ENCODE results near the gene BCL6B.

DNA sequence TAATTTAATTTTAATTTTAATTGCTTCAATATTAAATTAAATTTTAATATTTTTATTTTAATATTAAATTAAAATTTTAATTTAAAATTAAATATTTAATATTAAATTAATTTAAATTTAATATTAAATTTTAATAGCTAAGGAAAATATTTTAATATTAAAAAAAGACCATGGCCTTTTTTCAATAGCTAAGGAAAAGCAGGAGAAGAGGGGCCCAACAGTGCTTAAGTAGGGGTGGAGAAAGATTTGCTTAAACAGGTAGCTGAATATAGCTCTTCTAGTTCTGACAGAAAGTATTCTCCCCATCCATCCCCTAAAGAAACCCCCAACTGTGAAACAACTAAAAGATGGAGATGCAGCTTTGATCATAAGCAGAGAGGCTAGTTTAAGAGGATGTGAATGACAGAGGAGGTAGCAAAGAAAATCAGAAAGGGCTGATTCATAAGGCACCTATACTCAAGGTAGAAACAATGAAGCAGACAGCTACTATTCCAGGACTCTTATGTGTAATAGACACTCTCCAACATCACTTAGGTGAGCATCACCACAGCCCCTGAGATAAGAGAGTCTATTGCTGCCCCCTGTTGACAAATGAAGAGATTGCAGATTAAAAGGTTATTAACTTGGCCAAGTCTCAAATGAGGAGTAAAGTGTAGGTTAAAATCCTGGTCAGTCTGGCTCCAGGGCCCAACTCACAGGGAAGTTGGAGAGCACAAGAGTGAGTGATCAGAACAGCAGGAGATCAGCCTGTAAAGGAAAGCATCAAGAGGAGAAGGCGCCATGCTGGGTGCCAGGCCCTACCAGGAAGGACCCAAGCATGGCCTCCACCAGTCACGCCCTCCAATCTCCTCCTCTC, 18.2 kb upstream of the BCL6B start:
- TF ChIP-seq, protein P1, sequence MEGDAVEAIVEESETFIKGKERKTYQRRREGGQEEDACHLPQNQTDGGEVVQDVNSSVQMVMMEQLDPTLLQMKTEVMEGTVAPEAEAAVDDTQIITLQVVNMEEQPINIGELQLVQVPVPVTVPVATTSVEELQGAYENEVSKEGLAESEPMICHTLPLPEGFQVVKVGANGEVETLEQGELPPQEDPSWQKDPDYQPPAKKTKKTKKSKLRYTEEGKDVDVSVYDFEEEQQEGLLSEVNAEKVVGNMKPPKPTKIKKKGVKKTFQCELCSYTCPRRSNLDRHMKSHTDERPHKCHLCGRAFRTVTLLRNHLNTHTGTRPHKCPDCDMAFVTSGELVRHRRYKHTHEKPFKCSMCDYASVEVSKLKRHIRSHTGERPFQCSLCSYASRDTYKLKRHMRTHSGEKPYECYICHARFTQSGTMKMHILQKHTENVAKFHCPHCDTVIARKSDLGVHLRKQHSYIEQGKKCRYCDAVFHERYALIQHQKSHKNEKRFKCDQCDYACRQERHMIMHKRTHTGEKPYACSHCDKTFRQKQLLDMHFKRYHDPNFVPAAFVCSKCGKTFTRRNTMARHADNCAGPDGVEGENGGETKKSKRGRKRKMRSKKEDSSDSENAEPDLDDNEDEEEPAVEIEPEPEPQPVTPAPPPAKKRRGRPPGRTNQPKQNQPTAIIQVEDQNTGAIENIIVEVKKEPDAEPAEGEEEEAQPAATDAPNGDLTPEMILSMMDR (IDR thresholded peaks at IDR 0.05; ENCODE audit: insufficient read depth, low read length, poor library complexity, severe bottlenecking) = peak; percentile 75
- no peak for TF ChIP-seq EZH2phosphoT487 (conservative IDR thresholded peaks at IDR 0.05; ENCODE audit: low read length)
